HG02571 (cell line): ENCODE data around the gene JAKMIP2.
"Not testable (repeated sequence)": the region's sequence is repeated elsewhere in the genome, so short reads cannot be mapped to it uniquely, and the experiment has no call there.

Experiments
- ATAC-seq: cut with Tn5 transposase; IDR thresholded peaks from one replicate; pipeline ENCODE4 v1.9.1; 2021; ENCODE audit warnings: mild to moderate bottlenecking, moderate library complexity; ENCODE audit not compliant: unreplicated experiment

JAKMIP2 gene

GRCh38 chr5:147750065-147750464, 32.5 kb downstream of the JAKMIP2 start:
- no peak for ATAC-seq

GRCh38 chr5:147748590-147748989, 33.9 kb downstream of the JAKMIP2 start:
- ATAC-seq = no peak

GRCh38 chr5:147746986-147747385, 35.5 kb downstream of the JAKMIP2 start:
- ATAC-seq = no peak

- ATAC-seq = no peak
Measured at GRCh38 chr5:147743678-147744374, 38.7 kb downstream of the JAKMIP2 start.

- no peak for ATAC-seq
Measured at GRCh38 chr5:147743012-147743411, 39.5 kb downstream of the JAKMIP2 start.

GRCh38 chr5:147742151-147742550, 40.4 kb downstream of the JAKMIP2 start:
- ATAC-seq = no peak

- ATAC-seq = no peak
Measured at GRCh38 chr5:147740864-147741263, 41.7 kb downstream of the JAKMIP2 start.

GRCh38 chr5:147737921-147738320, 44.6 kb downstream of the JAKMIP2 start:
- no peak for ATAC-seq

GRCh38 chr5:147735621-147736125, 46.9 kb downstream of the JAKMIP2 start:
- ATAC-seq = no peak

- no peak for ATAC-seq
Measured at GRCh38 chr5:147734894-147735293, 47.6 kb downstream of the JAKMIP2 start.

- ATAC-seq = no peak
Measured at GRCh38 chr5:147733075-147733474, 49.5 kb downstream of the JAKMIP2 start.

GRCh38 chr5:147732291-147732883, 50.1 kb downstream of the JAKMIP2 start:
- no peak for ATAC-seq

- no peak for ATAC-seq
Measured at GRCh38 chr5:147731431-147732290, 50.9 kb downstream of the JAKMIP2 start.

GRCh38 chr5:147727200-147727599, 55.3 kb downstream of the JAKMIP2 start:
- no peak for ATAC-seq

- not testable (repeated sequence) for ATAC-seq
Measured at GRCh38 chr5:147721191-147721960, 61.2 kb downstream of the JAKMIP2 start.

- ATAC-seq = no peak
Measured at GRCh38 chr5:147713550-147714295, 68.8 kb downstream of the JAKMIP2 start.

GRCh38 chr5:147712598-147712997, 69.9 kb downstream of the JAKMIP2 start:
- ATAC-seq = no peak

- no peak for ATAC-seq
Measured at GRCh38 chr5:147712019-147712418, 70.5 kb downstream of the JAKMIP2 start.

GRCh38 chr5:147711019-147711418, 71.5 kb downstream of the JAKMIP2 start:
- no peak for ATAC-seq

GRCh38 chr5:147708708-147709107, 73.8 kb downstream of the JAKMIP2 start:
- ATAC-seq = no peak
